H1 (cell line): Measurements from ENCODE around the gene CA10.

Experiments
- CTCF ChIP-seq, 3 experiments: IDR thresholded peaks; 1 replicate in 2 of 3; 2 replicates in 1 of 3; pipeline versions ENCODE4 v1.5.1 to v1.6.1; 2011; ENCODE audit warnings: low read length in 3 of 3, mild to moderate bottlenecking in 3 of 3, inconsistent platforms in 2 of 3, low read depth in 1 of 3, moderate library complexity in 1 of 3; ENCODE audit not compliant: insufficient read depth in 1 of 3; ENCODE audit errors: control extremely low read depth in 1 of 3
- EP300 ChIP-seq, 2 experiments: IDR thresholded peaks; 1 replicate in 1 of 2; 2 replicates in 1 of 2; pipeline ENCODE4 v1.6.1; 2011 to 2012; ENCODE audit warnings: low read depth in 2 of 2, low read length in 2 of 2, mild to moderate bottlenecking in 2 of 2, borderline replicate concordance in 1 of 2, inconsistent platforms in 1 of 2, moderate library complexity in 1 of 2
- JUND ChIP-seq: IDR thresholded peaks from 2 replicates; pipeline ENCODE4 v1.6.1; 2011; ENCODE audit warnings: mild to moderate bottlenecking, improper control_type of control experiment, low read length
- POLR2A ChIP-seq, 2 experiments: IDR thresholded peaks; 1 replicate in 1 of 2; 2 replicates in 1 of 2; pipeline ENCODE4 v1.6.1; 2011; ENCODE audit warnings: low read depth in 2 of 2, low read length in 2 of 2, mild to moderate bottlenecking in 2 of 2; ENCODE audit errors: control extremely low read depth in 1 of 2
- POLR2AphosphoS5 ChIP-seq: IDR thresholded peaks from 2 replicates; pipeline ENCODE4 v1.6.1; 2011; ENCODE audit warnings: low read depth, low read length
- TAF1 ChIP-seq: IDR thresholded peaks from 2 replicates; pipeline ENCODE4 v1.6.1; 2011; ENCODE audit warnings: mild to moderate bottlenecking, low read depth, low read length
- YY1 ChIP-seq: IDR thresholded peaks from 2 replicates; pipeline ENCODE4 v1.6.1; 2011; ENCODE audit warnings: low read depth, mild to moderate bottlenecking, low read length
- TF ChIP-seq, protein P1 (sequence below): IDR thresholded peaks from 2 replicates; pipeline ENCODE4 v1.6.1; 2012; ENCODE audit warnings: inconsistent platforms

- TF ChIP-seq CTCF (IDR thresholded peaks at IDR 0.05; ENCODE audit: control extremely low read depth in 1 of 3, insufficient read depth in 1 of 3, low read depth in 1 of 3, low read length in 3 of 3) (no peak), POLR2A (IDR thresholded peaks at IDR 0.05; ENCODE audit: control extremely low read depth in 1 of 2, low read depth in 2 of 2, low read length in 2 of 2) (no peak), TAF1 (no peak), POLR2AphosphoS5 (no peak), JUND (no peak), YY1 (no peak), EP300 (IDR thresholded peaks at IDR 0.05; ENCODE audit: borderline replicate concordance in 1 of 2, low read depth in 2 of 2, low read length in 2 of 2) (no peak)
- TF ChIP-seq, protein P1, sequence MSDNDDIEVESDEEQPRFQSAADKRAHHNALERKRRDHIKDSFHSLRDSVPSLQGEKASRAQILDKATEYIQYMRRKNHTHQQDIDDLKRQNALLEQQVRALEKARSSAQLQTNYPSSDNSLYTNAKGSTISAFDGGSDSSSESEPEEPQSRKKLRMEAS, result no peak
These were observed 133.3 kb downstream of the CA10 start for GRCh38 chr17:52025236-52025635.
